NOMO-1 (cell line): ENCODE data around the gene MAPK10.
"Not testable (repeated sequence)": the region's sequence is repeated elsewhere in the genome, so short reads cannot be mapped to it uniquely, and the experiment has no call there.

Experiments
- DNase-seq, 2 experiments: peaks; one replicate each; lab custom pipeline; 2025; ENCODE audit not compliant: unreplicated experiment in 2 of 2; lab: John Stamatoyannopoulos, UW

MAPK10 gene

GRCh38 chr4:86218746-86219473 is 140.9 kb downstream of the MAPK10 start:
- no peak for DNase-seq

DNA sequence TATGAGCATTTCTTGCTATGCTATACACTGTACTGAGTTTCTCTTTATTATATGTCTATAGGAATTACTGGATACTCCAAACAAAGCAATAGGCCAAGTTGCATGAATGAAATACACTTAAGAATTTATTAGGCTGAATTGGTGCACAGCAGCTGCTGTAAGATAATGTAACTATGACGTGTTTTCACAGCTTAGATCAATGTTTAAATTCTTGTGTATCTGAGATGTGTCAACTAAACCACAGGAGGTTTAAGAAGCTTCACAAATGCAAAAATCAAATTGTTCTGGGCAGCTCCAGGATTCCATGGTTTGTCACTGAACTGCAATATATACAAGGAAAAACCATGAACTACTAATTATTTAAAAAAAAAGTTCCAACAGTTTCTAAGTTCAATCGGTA is 156.7 kb downstream of the MAPK10 start:
- no peak for DNase-seq

- no peak for DNase-seq
Measured at GRCh38 chr4:86185659-86186058, 174.2 kb downstream of the MAPK10 start.

GRCh38 chr4:86184901-86185285 is 175.0 kb downstream of the MAPK10 start:
- no peak for DNase-seq

DNA sequence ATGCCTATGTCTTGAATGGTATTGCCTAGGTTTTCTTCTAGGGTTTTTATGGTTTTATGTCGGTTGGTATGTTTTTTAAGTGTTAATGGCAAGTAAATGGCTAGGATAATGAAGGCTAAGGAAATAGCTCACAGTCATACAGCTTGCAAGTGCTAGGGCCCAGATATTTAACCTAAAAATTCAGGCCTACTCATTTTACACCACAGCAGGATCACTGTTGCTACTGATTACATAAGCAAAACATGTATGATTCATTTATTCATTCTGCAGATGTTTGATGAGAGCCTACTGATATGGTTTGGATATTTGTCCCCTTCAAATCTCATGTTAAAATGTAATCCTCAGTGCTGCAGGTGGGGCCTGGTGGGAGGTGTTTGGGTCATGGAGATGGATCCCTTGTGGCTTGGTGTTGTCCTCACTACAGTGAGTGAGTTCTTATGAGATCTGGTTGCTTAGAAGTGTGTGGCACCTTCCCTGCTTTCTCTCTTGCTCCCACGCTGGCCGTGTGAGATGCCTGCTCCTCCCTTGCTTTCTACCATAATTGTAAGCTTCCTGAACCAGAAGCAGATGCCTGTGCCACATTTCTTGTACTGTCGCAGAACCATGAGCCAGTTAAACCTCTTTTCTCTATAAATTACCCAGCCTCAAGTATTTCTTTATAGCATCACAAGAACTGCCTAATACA is 175.5 kb downstream of the MAPK10 start:
- no peak for DNase-seq

GRCh38 chr4:86181585-86181984 is 178.3 kb downstream of the MAPK10 start:
- DNase-seq, result no peak

DNA sequence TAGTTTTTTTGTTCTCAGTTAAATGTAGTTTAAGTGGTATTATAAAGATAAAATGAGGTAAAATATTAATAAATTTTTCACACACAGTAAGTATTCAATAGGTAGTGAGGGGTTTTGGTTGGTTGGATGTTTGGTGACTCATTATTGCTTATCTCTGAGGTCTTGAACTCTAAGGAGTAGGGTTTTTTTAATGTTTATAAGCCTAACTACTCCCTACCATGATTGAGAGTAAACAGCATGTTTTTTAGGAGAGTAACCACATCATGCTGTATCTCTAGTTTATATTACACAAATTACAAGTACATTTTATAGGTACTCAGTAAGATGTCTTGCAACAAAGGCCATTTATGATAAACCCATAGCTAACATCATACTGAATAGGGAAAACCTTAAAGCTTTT is 181.6 kb downstream of the MAPK10 start:
- DNase-seq, result no peak

DNA sequence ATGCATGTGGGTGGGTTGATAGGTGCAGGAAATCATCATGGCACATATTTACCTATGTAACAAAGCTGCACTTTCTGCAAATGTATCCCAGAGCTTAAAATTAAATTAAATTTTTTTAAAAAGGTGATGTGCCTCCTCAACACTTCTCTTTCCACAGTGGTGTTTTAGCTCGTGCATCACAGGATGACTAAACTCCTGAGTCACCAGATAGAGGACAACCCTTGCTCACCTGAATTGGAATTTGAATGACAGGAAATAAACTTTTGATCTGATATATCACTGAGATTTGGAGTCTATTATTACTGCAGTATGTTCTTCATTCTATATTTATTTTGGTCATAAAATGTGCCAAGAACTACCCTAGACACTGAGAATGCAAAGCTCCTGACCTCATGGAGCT is 185.3 kb downstream of the MAPK10 start:
- DNase-seq, result no peak

DNA sequence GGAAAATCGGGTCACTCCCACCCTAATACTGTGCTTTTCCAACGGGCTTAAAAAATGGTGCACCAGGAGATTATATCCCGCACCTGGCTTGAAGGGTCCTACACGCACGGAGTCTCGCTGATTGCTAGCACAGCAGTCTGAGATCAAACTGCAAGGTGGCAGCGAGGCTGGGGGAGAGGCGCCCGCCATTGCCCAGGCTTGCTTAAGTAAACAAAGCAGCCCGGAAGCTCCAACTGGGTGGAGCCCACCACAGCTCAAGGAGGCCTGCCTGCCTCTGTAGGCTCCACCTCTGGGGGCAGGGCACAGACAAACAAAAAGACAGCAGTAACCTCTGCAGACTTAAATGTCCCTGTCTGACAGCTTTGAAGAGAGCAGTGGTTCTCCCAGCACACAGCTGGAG is 191.5 kb downstream of the MAPK10 start:
- DNase-seq, result not testable (repeated sequence)

GRCh38 chr4:86160426-86160825 is 199.4 kb downstream of the MAPK10 start:
- no peak for DNase-seq

GRCh38 chr4:86159216-86159615 is 200.6 kb downstream of the MAPK10 start:
- DNase-seq, result no peak

DNA sequence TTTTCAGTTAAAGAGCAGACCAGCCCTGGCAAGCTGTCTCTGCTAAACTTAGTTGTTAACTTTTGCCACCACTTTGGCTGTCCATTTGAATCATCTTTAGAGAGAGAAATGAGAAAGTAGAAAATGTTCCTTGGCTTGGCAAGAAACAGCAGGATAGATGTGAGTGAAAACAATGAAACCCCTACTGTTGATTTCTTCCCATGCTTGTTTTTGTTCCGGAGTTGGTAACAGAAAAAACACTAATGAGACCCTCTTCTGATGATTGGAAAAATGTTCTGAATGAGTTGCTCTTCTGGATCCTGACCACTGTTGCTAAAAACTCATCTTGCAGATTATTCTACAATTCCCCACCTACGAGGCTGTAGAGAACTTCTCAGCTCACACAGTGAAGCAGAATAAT is 203.3 kb downstream of the MAPK10 start:
- DNase-seq, result no peak

GRCh38 chr4:86155766-86156165 is 204.1 kb downstream of the MAPK10 start:
- DNase-seq, result no peak

- DNase-seq, result no peak
Measured at GRCh38 chr4:86152454-86152853, 207.4 kb downstream of the MAPK10 start.

- no peak for DNase-seq
Measured at GRCh38 chr4:86151196-86151595, 208.7 kb downstream of the MAPK10 start.

- no peak for DNase-seq
Measured at GRCh38 chr4:86141161-86141560, 218.7 kb downstream of the MAPK10 start.

DNA sequence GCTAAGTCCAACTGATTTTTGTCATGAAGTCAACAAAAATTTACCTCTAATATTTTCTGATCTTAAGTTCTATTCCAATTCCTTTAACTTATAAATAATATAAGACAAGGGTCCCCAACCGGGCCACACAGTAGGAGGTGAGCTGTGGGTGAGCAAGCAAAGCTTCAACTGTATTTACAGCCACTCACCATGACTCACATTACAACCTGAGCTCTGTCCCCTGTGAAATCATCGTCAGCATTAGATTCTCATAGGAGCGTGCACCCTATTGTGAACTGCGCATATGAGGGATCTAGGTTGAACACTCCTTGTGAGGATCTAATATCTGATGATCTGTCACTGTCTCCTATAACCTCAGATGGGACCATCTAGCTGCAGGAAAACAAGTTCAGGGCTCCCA is 227.4 kb downstream of the MAPK10 start:
- no peak for DNase-seq

- DNase-seq, result no peak
Measured at GRCh38 chr4:86131456-86131855, 228.4 kb downstream of the MAPK10 start.

DNA sequence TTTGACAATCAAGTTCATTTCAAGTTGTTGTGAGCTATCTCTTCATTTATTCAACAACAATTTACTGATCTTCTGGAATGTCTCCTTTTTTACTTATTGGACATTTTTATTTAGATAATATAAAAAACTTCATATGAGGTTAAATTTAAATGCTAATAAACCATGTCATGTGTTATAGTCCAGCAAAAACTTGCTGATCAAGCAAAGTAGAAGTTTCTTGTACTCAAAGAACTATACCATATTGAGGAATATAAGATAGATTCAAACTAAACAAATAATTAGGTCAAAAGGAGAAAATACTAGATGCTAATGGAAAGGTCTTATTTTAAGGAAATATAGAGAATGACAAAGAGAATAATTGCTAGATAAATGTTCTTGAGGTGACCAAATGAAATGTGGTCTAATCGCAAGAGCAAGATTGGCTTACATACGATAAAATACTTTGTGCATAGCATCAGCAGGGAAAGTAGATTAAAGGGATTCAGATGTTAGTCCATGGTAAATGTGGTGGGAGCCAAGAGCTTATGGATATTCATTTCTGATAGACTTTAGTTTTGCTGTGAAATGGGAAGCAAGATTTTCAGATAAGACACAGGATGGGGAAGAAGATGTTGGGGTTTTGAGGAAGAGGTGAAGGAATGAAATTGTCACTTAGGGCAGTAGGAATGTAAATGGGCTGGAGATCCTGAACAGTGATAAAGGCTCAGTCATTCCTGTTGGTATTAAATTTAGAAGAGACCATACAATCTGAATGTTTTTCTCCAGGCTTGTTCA is 229.5 kb downstream of the MAPK10 start:
- DNase-seq, result no peak

GRCh38 chr4:86129546-86129945 is 230.3 kb downstream of the MAPK10 start:
- no peak for DNase-seq

DNA sequence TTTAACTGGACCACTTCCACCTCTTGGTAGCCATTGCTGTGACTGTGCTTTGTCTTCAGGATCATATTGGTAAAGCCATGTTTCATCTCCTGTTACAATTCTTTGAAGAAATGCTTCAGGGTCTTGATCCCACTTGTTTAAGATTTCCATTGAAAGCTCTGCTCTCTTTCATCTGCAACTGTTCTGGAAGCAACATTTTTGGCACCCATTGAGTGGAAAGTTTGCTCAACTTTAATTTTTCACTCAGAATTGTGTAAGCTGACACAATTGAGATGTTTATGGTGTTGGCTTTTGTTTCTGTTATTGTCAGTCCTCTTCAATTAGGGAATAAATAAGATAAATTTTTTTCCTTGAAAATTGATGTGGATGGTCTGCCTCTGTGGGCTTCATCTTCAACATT is 237.4 kb downstream of the MAPK10 start:
- no peak for DNase-seq

GRCh38 chr4:86118711-86119110 is 241.1 kb downstream of the MAPK10 start:
- no peak for DNase-seq
